Measurements from ENCODE around the gene IFNA2. TPM values are rescaled to one million over a fixed set of nuclear protein-coding genes. Genes with fewer than 3 reads are reported as not detected.

Gene IFNA2
- total RNA-seq, 3 donors from 2014 or later (not counting 1 experiment from before 2014, with no cell fraction given) = not detected

DNA sequence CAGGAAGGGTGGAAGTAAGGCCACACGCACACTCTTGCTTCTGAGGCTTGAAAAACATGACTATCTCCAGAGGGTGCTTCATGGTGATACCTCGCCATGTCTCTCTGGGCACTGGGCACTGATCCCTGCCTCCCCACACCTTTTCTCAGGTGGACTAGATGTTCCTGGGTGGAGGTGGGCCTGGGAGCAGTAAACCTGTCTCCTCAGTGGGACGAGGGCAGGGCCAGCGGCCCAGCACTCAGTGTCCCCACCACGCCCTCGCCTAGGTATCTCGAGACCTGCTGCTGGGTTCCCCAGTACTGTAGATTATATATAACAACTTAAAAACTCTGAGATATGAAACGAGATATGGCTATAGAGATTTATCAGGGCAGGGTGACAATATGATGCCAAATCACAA lies 22.9 kb downstream of the IFNA2 start:
- TF ChIP-seq CTCF (IDR thresholded peaks at IDR 0.05) = no peak

GRCh38 chr9:21357479-21358460 lies 27.4 kb downstream of the IFNA2 start:
- Histone ChIP-seq H3K9me3 (ENCODE audit: control insufficient read depth, insufficient read depth, low read length) (no peaks in the 10 kb centered on the region), H3K36me3 (ENCODE audit: control insufficient read depth, insufficient read depth, low read length) (no peaks in the 10 kb centered on the region), H3K27ac (ENCODE audit: low read length) (peak overlapping the region; percentile 35), H3K27me3 (ENCODE audit: control insufficient read depth, insufficient read depth, low read length) (no peaks in the 10 kb centered on the region), H3K4me3 (ENCODE audit: low read length) (no peak overlapping the region), H3K4me1 (ENCODE audit: control insufficient read depth, insufficient read depth, low read length) (peaks cover 7% of the 10 kb centered on the region)
- H3K4me3 Mint-ChIP-seq = peak overlapping the region; percentile 67
- peaks cover 9 to 12% of the 10 kb centered on the region in 2 donors for H3K27me3 Mint-ChIP-seq (ENCODE audit: low read depth in 2 of 2)
- H3K4me1 Mint-ChIP-seq = peaks cover 10 to 15% of the 10 kb centered on the region in 2 donors
- intact Hi-C loops (cut with micrococcal nuclease) = no loop called here
- H3K36me3 Mint-ChIP-seq = no peaks in the 10 kb centered on the region
- no peak for TF ChIP-seq CTCF (IDR thresholded peaks at IDR 0.05)
- 36% methylated on average over 4 of the region's 7 CpGs for WGBS (ENCODE audit: insufficient coverage)
- H3K27ac Mint-ChIP-seq = peak overlapping the region; percentile 73 to 74
- DNase-seq (peak in 1 of 2 donors; percentile 36), ATAC-seq (peak; percentile 50 to 58 (median 50))
- H3K9me3 Mint-ChIP-seq = peaks cover 0 to 4% of the 10 kb centered on the region in 2 donors

More for the DNA sequence above, 22.9 kb downstream of the IFNA2 start:
- peaks cover 9 to 14% of the 10 kb centered on the region in 2 donors for H3K4me1 Mint-ChIP-seq
- no peaks in the 10 kb centered on the region for H3K9me3 ChIP-seq (ENCODE audit: control insufficient read depth, insufficient read depth, low read length)
- H3K4me3 ChIP-seq (ENCODE audit: low read length) = no peak overlapping the region
- peaks cover 7% of the 10 kb centered on the region for H3K4me1 ChIP-seq (ENCODE audit: control insufficient read depth, insufficient read depth, low read length)
- intact Hi-C loops (cut with micrococcal nuclease) = no loop called here
- 97% methylated on average over 3 of the region's 8 CpGs for WGBS (ENCODE audit: insufficient coverage)
- no peak overlapping the region for H3K4me3 Mint-ChIP-seq
- H3K36me3 ChIP-seq (ENCODE audit: control insufficient read depth, insufficient read depth, low read length) = no peaks in the 10 kb centered on the region
- no peak for DNase-seq
- no peak for ATAC-seq
- no peaks in the 10 kb centered on the region for H3K36me3 Mint-ChIP-seq
- H3K9me3 Mint-ChIP-seq = no peaks in the 10 kb centered on the region
- H3K27ac ChIP-seq (ENCODE audit: low read length) = no peak overlapping the region
- peaks cover 15 to 27% of the 10 kb centered on the region in 2 donors for H3K27me3 Mint-ChIP-seq (ENCODE audit: low read depth in 2 of 2)
- H3K27me3 ChIP-seq (ENCODE audit: control insufficient read depth, insufficient read depth, low read length) = peaks cover 4% of the 10 kb centered on the region
- H3K27ac Mint-ChIP-seq = no peak overlapping the region

DNA sequence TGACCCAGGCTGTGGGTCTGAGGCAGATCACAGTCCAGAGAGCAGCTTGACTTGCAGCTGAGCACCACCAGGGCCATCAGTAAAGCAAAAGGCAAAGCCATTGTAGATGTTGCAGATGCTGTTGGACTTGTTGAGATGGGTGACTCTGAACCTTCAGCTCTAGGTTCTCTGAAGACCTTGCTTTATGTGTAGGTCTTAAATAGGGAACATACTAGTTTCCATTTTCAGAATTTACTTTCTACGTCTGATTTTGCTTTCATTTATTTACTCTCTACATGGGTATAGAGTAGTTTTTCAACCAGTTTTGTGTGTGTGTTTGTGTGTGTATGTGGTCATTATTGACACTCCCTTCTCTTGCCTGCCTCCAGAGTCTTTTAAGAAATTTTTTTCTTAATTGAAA lies 34.4 kb downstream of the IFNA2 start, which contains the start of gene IFNA6:
IFNA6 (minus strand) TSS at position 101 of the 400 bp plus-strand sequence; CDS start at position 101, 0 bp downstream.
- Histone ChIP-seq H3K27ac (ENCODE audit: low read length) (no peak within 1 kb of the TSS), H3K36me3 (ENCODE audit: control insufficient read depth, insufficient read depth, low read length) (no peaks in the 10 kb centered on the region), H3K9me3 (ENCODE audit: control insufficient read depth, insufficient read depth, low read length) (no peaks in the 10 kb centered on the region), H3K4me1 (ENCODE audit: control insufficient read depth, insufficient read depth, low read length) (no peaks in the 10 kb centered on the region), H3K27me3 (ENCODE audit: control insufficient read depth, insufficient read depth, low read length) (peaks cover 2% of the 10 kb centered on the region), H3K4me3 (ENCODE audit: low read length) (no peak within 1 kb of the TSS)
- Mint-ChIP-seq H3K36me3 (no peaks in the 10 kb centered on the region), H3K9me3 (peaks cover 0 to 4% of the 10 kb centered on the region in 2 donors), H3K4me3 (no peak within 1 kb of the TSS), H3K4me1 (no peaks in the 10 kb centered on the region), H3K27ac (no peak within 1 kb of the TSS), H3K27me3 (ENCODE audit: low read depth in 2 of 2) (peaks cover 26 to 36% of the 10 kb centered on the region in 2 donors)
- no peak for TF ChIP-seq CTCF (IDR thresholded peaks at IDR 0.05)
- no CpG with 5 or more reads among the region's 1 CpG for WGBS (ENCODE audit: insufficient coverage)
- DNase-seq (no peak), ATAC-seq (no peak)
- intact Hi-C loops (cut with micrococcal nuclease) = no loop called here

Measured in natural killer cell (primary cell).